GM12878 (cell line): ENCODE data around the gene COL19A1.

Experiments
- EP300 ChIP-seq, 2 experiments: fragments of 150-350 bp in 1 of 2; IDR thresholded peaks; 2 replicates each; pipeline ENCODE4 v1.6.1; 2011 to 2012; ENCODE audit warnings: low read depth in 2 of 2, low read length in 2 of 2, borderline replicate concordance in 1 of 2, improper control_type of control experiment in 1 of 2, inconsistent platforms in 1 of 2; ENCODE audit not compliant: control insufficient read depth in 1 of 2
- HCFC1 ChIP-seq: fragments of 150-350 bp; IDR thresholded peaks from 2 replicates; pipeline ENCODE4 v1.6.1; 2014; ENCODE audit warnings: low read length
- MYC ChIP-seq: IDR thresholded peaks from 2 replicates; pipeline ENCODE4 v1.6.1; 2011; ENCODE audit warnings: mild to moderate bottlenecking, low read length, moderate library complexity, inconsistent platforms; ENCODE audit not compliant: insufficient read depth, insufficient replicate concordance, insufficient read length, severe bottlenecking
- POLR2A ChIP-seq: IDR thresholded peaks from 2 replicates; pipeline ENCODE4 v1.6.1; 2011; ENCODE audit warnings: low read depth, mild to moderate bottlenecking, low read length
- RELA ChIP-seq: fragments of 450-650 bp; IDR thresholded peaks from 2 replicates; pipeline ENCODE4 v1.8.0; 2014; ENCODE audit warnings: borderline replicate concordance; ENCODE audit not compliant: partially characterized antibody
- SIN3A ChIP-seq: IDR thresholded peaks from 2 replicates; pipeline ENCODE4 v1.6.1; 2012; ENCODE audit warnings: low read depth, low read length, improper control_type of control experiment
- SREBF1 ChIP-seq: IDR thresholded peaks from 2 replicates; pipeline ENCODE4 v1.6.1; 2012; ENCODE audit warnings: mild to moderate bottlenecking, low read length
- YY1 ChIP-seq: IDR thresholded peaks from 2 replicates; pipeline ENCODE4 v1.6.1; 2011; ENCODE audit warnings: low read depth, mild to moderate bottlenecking, low read length
- TF ChIP-seq, protein P1 (sequence below), 3 experiments: IDR thresholded peaks in 2 of 3; conservative IDR thresholded peaks in 1 of 3; 2 replicates each; pipeline ENCODE4 v1.5.1; 2011; ENCODE audit warnings: low read depth in 3 of 3, low read length in 3 of 3, mild to moderate bottlenecking in 3 of 3, control low read depth in 2 of 3, moderate library complexity in 2 of 3, inconsistent platforms in 1 of 3, mixed read lengths in 1 of 3; ENCODE audit not compliant: control insufficient read depth in 2 of 3, insufficient read depth in 1 of 3; ENCODE audit errors: extremely low read depth in 1 of 3

- TF ChIP-seq YY1 (no peak), SREBF1 (no peak), RELA (no peak), MYC (no peak), EP300 (IDR thresholded peaks at IDR 0.05; ENCODE audit: borderline replicate concordance in 1 of 2, control insufficient read depth in 1 of 2, low read depth in 2 of 2, low read length in 2 of 2) (no peak), SIN3A (no peak), HCFC1 (no peak), POLR2A (no peak)
- TF ChIP-seq, protein P1, sequence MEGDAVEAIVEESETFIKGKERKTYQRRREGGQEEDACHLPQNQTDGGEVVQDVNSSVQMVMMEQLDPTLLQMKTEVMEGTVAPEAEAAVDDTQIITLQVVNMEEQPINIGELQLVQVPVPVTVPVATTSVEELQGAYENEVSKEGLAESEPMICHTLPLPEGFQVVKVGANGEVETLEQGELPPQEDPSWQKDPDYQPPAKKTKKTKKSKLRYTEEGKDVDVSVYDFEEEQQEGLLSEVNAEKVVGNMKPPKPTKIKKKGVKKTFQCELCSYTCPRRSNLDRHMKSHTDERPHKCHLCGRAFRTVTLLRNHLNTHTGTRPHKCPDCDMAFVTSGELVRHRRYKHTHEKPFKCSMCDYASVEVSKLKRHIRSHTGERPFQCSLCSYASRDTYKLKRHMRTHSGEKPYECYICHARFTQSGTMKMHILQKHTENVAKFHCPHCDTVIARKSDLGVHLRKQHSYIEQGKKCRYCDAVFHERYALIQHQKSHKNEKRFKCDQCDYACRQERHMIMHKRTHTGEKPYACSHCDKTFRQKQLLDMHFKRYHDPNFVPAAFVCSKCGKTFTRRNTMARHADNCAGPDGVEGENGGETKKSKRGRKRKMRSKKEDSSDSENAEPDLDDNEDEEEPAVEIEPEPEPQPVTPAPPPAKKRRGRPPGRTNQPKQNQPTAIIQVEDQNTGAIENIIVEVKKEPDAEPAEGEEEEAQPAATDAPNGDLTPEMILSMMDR (IDR thresholded peaks at IDR 0.05 in 2 of 3, conservative IDR thresholded peaks at IDR 0.05 in 1 of 3; ENCODE audit: control insufficient read depth in 2 of 3, extremely low read depth in 1 of 3, insufficient read depth in 1 of 3, low read depth in 3 of 3, low read length in 3 of 3) = no peak
Observed at GRCh38 chr6:70234561-70235236, 368.3 kb downstream of the COL19A1 start.
